Uterus (tissue), 4 donors: ENCODE measurements around the gene HM13. TPM values are rescaled to one million over a fixed set of nuclear protein-coding genes. Genes with fewer than 3 reads are reported as not detected.
"Not testable (repeated sequence)": the region's sequence is repeated elsewhere in the genome, so short reads cannot be mapped to it uniquely, and the experiment has no call there.

Experiments
- DNase-seq, 2 donors: peaks; one replicate each; pipeline ENCODE4 v3.0.0-alpha.2; 2019 to 2020
- H3K27ac ChIP-seq, 2 donors: fragments of 200-600 bp; sonication (generic); 1 replicate in 1 of 2; 2 replicates in 1 of 2; pipeline ENCODE4 v1.5.1; 2016 to 2018
- H3K27me3 ChIP-seq, 2 donors: fragments of 200-600 bp; sonication (generic); one replicate each; pipeline ENCODE4 v1.5.1; 2018 to 2019; ENCODE audit warnings: control low read depth in 1 of 2
- H3K36me3 ChIP-seq, 2 donors: fragments of 200-600 bp; sonication (generic); one replicate each; pipeline ENCODE4 v1.5.1; 2019; ENCODE audit warnings: control low read depth in 1 of 2
- H3K4me1 ChIP-seq, 2 donors: fragments of 200-600 bp; sonication (generic); one replicate each; pipeline ENCODE4 v1.5.1; 2018 to 2019; ENCODE audit warnings: control low read depth in 1 of 2
- H3K4me3 ChIP-seq, 2 donors: fragments of 200-600 bp; sonication (generic); 1 replicate in 1 of 2; 2 replicates in 1 of 2; pipeline ENCODE4 v1.5.1; 2018 to 2019; ENCODE audit warnings: mild to moderate bottlenecking in 1 of 2
- H3K9me3 ChIP-seq, 2 donors: fragments of 200-600 bp; sonication (generic); one replicate each; pipeline ENCODE4 v1.5.1; 2019; ENCODE audit warnings: control low read depth in 1 of 2
- CTCF ChIP-seq, 4 experiments: fragments of 200-600 bp in 2 of 4; fragments of 450-650 bp in 2 of 4; sonication (generic) in 2 of 4; IDR thresholded peaks; one replicate each; pipeline ENCODE4 v1.5.1; 2016 to 2019; ENCODE audit warnings: antibody characterized with exemption in 4 of 4, mild to moderate bottlenecking in 2 of 4, moderate library complexity in 1 of 4
- POLR2A ChIP-seq, 2 donors: fragments of 450-650 bp; IDR thresholded peaks; one replicate each; pipeline ENCODE4 v1.6.1; 2016; ENCODE audit warnings: antibody characterized with exemption in 2 of 2, mild to moderate bottlenecking in 1 of 2, moderate library complexity in 1 of 2
- intact Hi-C: fragments of 100-400 bp; cut with DNase I; formaldehyde crosslinking; loops from one replicate; pipeline ENCODE4 v1.15.1; 2023; ENCODE audit warnings: low total_unique reads
- total RNA-seq, 4 donors: library from RNA; depleted of rRNA in 3 of 4; stranded (reverse); fragments of >200 nt in 3 of 4; gene quantifications; one replicate each; pipeline versions ENCODE4 v1.1.0 to v1.2.4, GENCODE V29; 2014 to 2023
- donor health status: DM: yes; HTN: yes; CAD: no.

The HM13 gene
- total RNA-seq, 4 donors from 2014 or later = 40.7 to 147 (median 56.0) TPM

- no peak overlapping the region for H3K4me3 ChIP-seq
- no peaks in the 10 kb centered on the region for H3K27me3 ChIP-seq
- intact Hi-C loops = no loop called here
- DNase-seq = no peak
- H3K4me1 ChIP-seq = no peaks in the 10 kb centered on the region
- H3K27ac ChIP-seq = no peak overlapping the region
- TF ChIP-seq CTCF (IDR thresholded peaks at IDR 0.05) (no peak), POLR2A (IDR thresholded peaks at IDR 0.05) (no peak)
- H3K36me3 ChIP-seq = no peaks in the 10 kb centered on the region
- H3K9me3 ChIP-seq = no peaks in the 10 kb centered on the region
These were observed 79.8 kb downstream of the HM13 start for GRCh38 chr20:31594002-31594557.

- Histone ChIP-seq H3K27ac (peak overlapping the region; percentile 34 to 48), H3K27me3 (no peaks in the 10 kb centered on the region), H3K4me1 (no peaks in the 10 kb centered on the region), H3K9me3 (no peaks in the 10 kb centered on the region), H3K4me3 (no peak overlapping the region), H3K36me3 (no peaks in the 10 kb centered on the region)
- TF ChIP-seq CTCF (IDR thresholded peaks at IDR 0.05) (no peak), POLR2A (IDR thresholded peaks at IDR 0.05) (no peak)
- peak in 1 of 2 donors; percentile 56 for DNase-seq
- intact Hi-C loops = no loop called here
These were observed 80.5 kb downstream of the HM13 start for GRCh38 chr20:31594558-31595379.

- Histone ChIP-seq H3K27ac (peak overlapping the region; percentile 34 to 48), H3K4me3 (no peak overlapping the region), H3K4me1 (no peaks in the 10 kb centered on the region), H3K9me3 (no peaks in the 10 kb centered on the region), H3K36me3 (no peaks in the 10 kb centered on the region), H3K27me3 (no peaks in the 10 kb centered on the region)
- intact Hi-C loops = no loop called here
- no peak for DNase-seq
- no peak for TF ChIP-seq POLR2A (IDR thresholded peaks at IDR 0.05)
- TF ChIP-seq CTCF (IDR thresholded peaks at IDR 0.05) = no peak
These were observed 81.1 kb downstream of the HM13 start for GRCh38 chr20:31595380-31595653.

GRCh38 chr20:31595654-31596411 lies 81.6 kb downstream of the HM13 start:
- H3K9me3 ChIP-seq = no peaks in the 10 kb centered on the region
- peak overlapping the region; percentile 37 to 48 for H3K27ac ChIP-seq
- no peaks in the 10 kb centered on the region for H3K27me3 ChIP-seq
- TF ChIP-seq CTCF (IDR thresholded peaks at IDR 0.05) = no peak
- TF ChIP-seq POLR2A (IDR thresholded peaks at IDR 0.05) = peak in 1 of 2 donors; percentile 35
- no peaks in the 10 kb centered on the region for H3K4me1 ChIP-seq
- H3K36me3 ChIP-seq = no peaks in the 10 kb centered on the region
- no peak overlapping the region for H3K4me3 ChIP-seq
- peak; percentile 65 to 77 for DNase-seq
- intact Hi-C loops = no loop called here

GRCh38 chr20:31596412-31596715 lies 82.1 kb downstream of the HM13 start:
- H3K4me1 ChIP-seq, DNase-seq, intact Hi-C loops, H3K9me3 ChIP-seq, H3K27me3 ChIP-seq, H3K36me3 ChIP-seq, H3K4me3 ChIP-seq: not testable (repeated sequence)
- H3K27ac ChIP-seq = peak overlapping the region; percentile 31 to 48
